HepG2 (cell line): ENCODE results near the gene TPPP2. TPM values are rescaled to one million over a fixed set of nuclear protein-coding genes. Genes with fewer than 3 reads are reported as not detected.

ENCODE experiments used
- ATAC-seq: fragments of 200-7000 bp; cut with Tn5 transposase; 3 replicates; pipeline ENCODE4 v1.9.1; 2020; ENCODE audit warnings: mild to moderate bottlenecking, moderate library complexity
- BruUV-seq: library from RNA; stranded (reverse); fragments of 400-500 nt; replicated peaks from 2 replicates; lab custom pipeline; 2021; lab: Mats Ljungman, UMichigan
- CTCF ChIA-PET: fragments of 300-600 bp; formaldehyde crosslinking; extraction: SDS; loops from one replicate; lab custom pipeline; 2021; ENCODE audit warnings: low total read pairs, inconsistent platforms, low intra/inter-chr PET ratio; lab: Yijun Ruan, JAX
- POLR2A ChIA-PET: fragments of 350-600 bp; sonication (Branson Sonifier 250); formaldehyde crosslinking; loops from one replicate; lab custom pipeline; 2020; ENCODE audit warnings: antibody characterized with exemption, inconsistent platforms; lab: Yijun Ruan, JAX
- DNase-seq: peaks from one replicate; pipeline ENCODE4 v3.0.0-alpha.2; 2015; ENCODE audit warnings: low spot score
- FAIRE-seq: peaks from 3 replicates; lab custom pipeline; 2011; peaks lifted over from hg19 to GRCh38; lab: Jason Lieb, UNC
- H2AFZ ChIP-seq: one replicate; pipeline ENCODE4 v1.6.1; 2011; ENCODE audit warnings: low read length, inconsistent platforms
- H3K27ac ChIP-seq: fragments of 300-600 bp; 3 replicates; pipeline ENCODE4 v1.8.0; 2011; ENCODE audit warnings: mixed run types, mild to moderate bottlenecking, mixed read lengths, low read length, inconsistent platforms; ENCODE audit not compliant: insufficient read depth; ENCODE audit errors: extremely low read length
- H3K27me3 ChIP-seq, 2 experiments: fragments of 200-600 bp in 1 of 2; 2 replicates in 1 of 2; 3 replicates in 1 of 2; pipeline versions ENCODE4 v1.6.0 to v1.8.0; 2011; ENCODE audit warnings: low read length in 2 of 2, mild to moderate bottlenecking in 2 of 2, moderate library complexity in 2 of 2, inconsistent platforms in 1 of 2; ENCODE audit not compliant: insufficient read depth in 2 of 2, control insufficient read depth in 1 of 2
- H3K36me3 ChIP-seq, 2 experiments: fragments of 200-600 bp in 1 of 2; replicated peaks in 1 of 2; 2 replicates in 1 of 2; 3 replicates in 1 of 2; pipeline versions ENCODE4 v1.5.1 to v1.8.0; 2011; ENCODE audit warnings: low read length in 2 of 2, inconsistent platforms in 1 of 2; ENCODE audit not compliant: insufficient read depth in 2 of 2, control insufficient read depth in 1 of 2
- H3K4me1 ChIP-seq: 2 replicates; pipeline ENCODE4 v1.5.1; 2012; ENCODE audit warnings: low read length, inconsistent platforms; ENCODE audit not compliant: insufficient read depth
- H3K4me2 ChIP-seq: 2 replicates; pipeline ENCODE4 v1.6.0; 2011; ENCODE audit warnings: low read depth, low read length, inconsistent platforms
- H3K4me3 ChIP-seq, 3 experiments: fragments of 200-600 bp in 1 of 3; sonication (generic), shearing (Covaris generic) in 1 of 3; replicated peaks in 1 of 3; 2 replicates each; pipeline ENCODE4 v1.5.1; 2011 to 2016; ENCODE audit warnings: low read length in 3 of 3, inconsistent platforms in 2 of 3, low read depth in 2 of 3, mild to moderate bottlenecking in 2 of 3, control low read depth in 1 of 3, mixed read lengths in 1 of 3; ENCODE audit not compliant: insufficient read depth in 1 of 3
- H3K79me2 ChIP-seq: one replicate; pipeline ENCODE4 v1.6.1; 2011; ENCODE audit warnings: low read length, inconsistent platforms; ENCODE audit not compliant: insufficient read depth
- H3K9ac ChIP-seq: 2 replicates; pipeline ENCODE4 v1.6.0; 2011; ENCODE audit warnings: mild to moderate bottlenecking, low read depth, low read length, inconsistent platforms; ENCODE audit not compliant: insufficient read depth
- H3K9me3 ChIP-seq: 2 replicates; pipeline ENCODE4 v1.5.1; 2012; ENCODE audit warnings: mild to moderate bottlenecking, low read length
- H4K20me1 ChIP-seq: 2 replicates; pipeline ENCODE4 v1.6.0; 2011; ENCODE audit warnings: inconsistent platforms, mild to moderate bottlenecking, low read length, moderate library complexity; ENCODE audit not compliant: insufficient read depth
- ATF7 ChIP-seq, 2 experiments: fragments of 450-650 bp in 1 of 2; sonication (generic) in 1 of 2; formaldehyde crosslinking in 1 of 2; IDR thresholded peaks; 2 replicates each; pipeline versions ENCODE4 v1.4.0 to v1.6.1; 2016 to 2020; ENCODE audit warnings: antibody characterized with exemption in 1 of 2, mild to moderate bottlenecking in 1 of 2, missing genetic modification reagents in 1 of 2
- CSRNP2 ChIP-seq: sonication (generic); formaldehyde crosslinking; conservative IDR thresholded peaks from 2 replicates; pipeline ENCODE4 v1.8.0; 2022; ENCODE audit warnings: low read depth, missing genetic modification reagents
- EED ChIP-seq: sonication (generic); formaldehyde crosslinking; IDR thresholded peaks from 2 replicates; pipeline ENCODE4 v1.5.0; 2020; ENCODE audit warnings: mild to moderate bottlenecking, missing genetic modification reagents
- PHB2 ChIP-seq: fragments of 450-650 bp; IDR thresholded peaks from 2 replicates; pipeline ENCODE4 v1.6.1; 2018; ENCODE audit not compliant: partially characterized antibody
- RORA ChIP-seq: sonication (generic); formaldehyde crosslinking; IDR thresholded peaks from 2 replicates; pipeline ENCODE4 v1.5.0; 2020; ENCODE audit warnings: mild to moderate bottlenecking, missing genetic modification reagents, moderate library complexity
- RXRB ChIP-seq: IDR thresholded peaks from 2 replicates; pipeline ENCODE4 v1.6.1; 2016; ENCODE audit warnings: borderline replicate concordance, missing genetic modification reagents, missing compliant biosample characterization
- TEF ChIP-seq: sonication (generic); formaldehyde crosslinking; IDR thresholded peaks from 2 replicates; pipeline ENCODE4 v1.5.0; 2020; ENCODE audit warnings: missing genetic modification reagents
- UBTF ChIP-seq: sonication (generic); formaldehyde crosslinking; IDR thresholded peaks from 2 replicates; pipeline ENCODE4 v1.4.0; 2020; ENCODE audit warnings: mild to moderate bottlenecking, missing genetic modification reagents
- ZBTB14 ChIP-seq: sonication (generic); formaldehyde crosslinking; IDR thresholded peaks from 2 replicates; pipeline ENCODE4 v1.4.0; 2020; ENCODE audit warnings: missing genetic modification reagents
- ZFY ChIP-seq: sonication (generic); formaldehyde crosslinking; IDR thresholded peaks from 2 replicates; pipeline ENCODE4 v1.4.0; 2020; ENCODE audit warnings: missing genetic modification reagents
- ZNF18 ChIP-seq: sonication (generic); formaldehyde crosslinking; IDR thresholded peaks from 2 replicates; pipeline ENCODE4 v1.8.0; 2022; ENCODE audit warnings: mild to moderate bottlenecking, missing genetic modification reagents; ENCODE audit not compliant: insufficient replicate concordance
- ZNF292 ChIP-seq: sonication (generic); formaldehyde crosslinking; IDR thresholded peaks from 2 replicates; pipeline ENCODE4 v1.8.1; 2022; ENCODE audit warnings: mild to moderate bottlenecking, low read depth, missing genetic modification reagents, borderline replicate concordance
- ZNF350 ChIP-seq: sonication (generic); formaldehyde crosslinking; IDR thresholded peaks from 2 replicates; pipeline ENCODE4 v1.4.0; 2020; ENCODE audit warnings: mild to moderate bottlenecking, low read depth, missing genetic modification reagents, borderline replicate concordance
- ZNF556 ChIP-seq: sonication (generic); formaldehyde crosslinking; IDR thresholded peaks from 2 replicates; pipeline ENCODE4 v1.4.0; 2020; ENCODE audit warnings: mild to moderate bottlenecking, missing genetic modification reagents, borderline replicate concordance
- ZNF652 ChIP-seq: IDR thresholded peaks from 2 replicates; pipeline ENCODE4 v1.6.1; 2016; ENCODE audit warnings: low read depth, borderline replicate concordance
- ZNF703 ChIP-seq: sonication (generic); formaldehyde crosslinking; IDR thresholded peaks from 2 replicates; pipeline ENCODE4 v1.5.1; 2020; ENCODE audit warnings: missing genetic modification reagents, mild to moderate bottlenecking, moderate library complexity, borderline replicate concordance
- WGBS: methylation state at CpG from one replicate; pipeline ENCODE4 v1.1.6; 2017; ENCODE audit warnings: low lambda C conversion rate; 5-methylcytosine and 5-hydroxymethylcytosine counted together
- in situ Hi-C: cut with HindIII; loops from 2 replicates; pipeline ENCODE4 v1.10.0; 2017; ENCODE audit warnings: low pct_unique_long_range_greater_than_20kb; ENCODE audit not compliant: extremely low pct_ligation_motif_present
- intact Hi-C: fragments of 100-400 bp; cut with micrococcal nuclease; formaldehyde crosslinking; loops from one replicate; pipeline ENCODE4 v1.10.0; 2022; ENCODE audit not compliant: unreplicated experiment
- polyA plus RNA-seq, 8 experiments: library from polyadenylated mRNA; depleted of rRNA in 3 of 8; stranded (reverse) in 7 of 8; unstranded in 1 of 8; fragments of >200 nt; fragmentation: Illumina TruSeq in 4 of 8; extraction: Trizol in 4 of 8; gene quantifications; 2 replicates each; pipeline versions ENCODE4 v1.2.1 to v1.2.3, GENCODE V29; 2011 to 2016; ENCODE audit warnings: low read depth in 4 of 8, missing spikeins in 1 of 8, mixed read lengths in 1 of 8; ENCODE audit not compliant: insufficient read depth in 1 of 8
- total RNA-seq, 5 experiments: library from RNA; depleted of rRNA; stranded (reverse); fragments of >200 nt; fragmentation: Illumina TruSeq; extraction: Trizol; gene quantifications; 2 replicates each; pipeline ENCODE4 v1.2.3, GENCODE V29; 2016; ENCODE audit warnings: low read depth in 1 of 5

Gene TPPP2
- total and polyA plus RNA-seq, 2 of the 13 experiments (the other 11 are each of a cell fraction or from before 2014, with no cell fraction given) = 0.58 to 4.2 TPM

GRCh38 chr14:21042918-21043317, 12.9 kb downstream of the TPPP2 start:
- POLR2A ChIA-PET = interaction anchor here (2.0 to 2.3 kb wide), 4 partner anchors 11 to 28 kb away, joined by 7 to 18 read pairs (median 10); partner anchors contain the start of genes ARHGEF40 and NDRG2
- intact Hi-C loops = no loop called here
- no peaks in the 10 kb centered on the region for H3K79me2 ChIP-seq
- H3K36me3 ChIP-seq = no peaks in the 10 kb centered on the region
- DNase-seq (no peak), ATAC-seq (no peak), FAIRE-seq (no peak)
- no peak overlapping the region for H3K4me2 ChIP-seq
- H4K20me1 ChIP-seq = no peaks in the 10 kb centered on the region
- H3K27me3 ChIP-seq = no peaks in the 10 kb centered on the region
- H3K4me3 ChIP-seq = no peak overlapping the region
- H3K27ac ChIP-seq = no peak overlapping the region
- in situ Hi-C loops = loop anchor here (5.0 kb wide), 1 partner anchor 186 kb away; no protein-coding TSS in a partner anchor
- no peaks in the 10 kb centered on the region for H3K9me3 ChIP-seq
- no peak overlapping the region for H3K9ac ChIP-seq
- 94% methylated on average over 8 of the region's 8 CpGs for WGBS
- H3K4me1 ChIP-seq = peaks cover 75% of the 10 kb centered on the region
- BruUV-seq = no TSS peak
- CTCF ChIA-PET = interaction anchor here (2.2 kb wide), 1 partner anchor 28 kb away, joined by 8 read pairs; no protein-coding TSS in a partner anchor
- no peak overlapping the region for H2AFZ ChIP-seq
- TF ChIP-seq UBTF (CRISPR knock-in tag) (0 out of 2 replicates have a peak, but pooled peaks have one; percentile 12), ZNF18 (no peak), ZNF556 (CRISPR knock-in tag) (no peak), PHB2 (no peak), ZNF292 (CRISPR knock-in tag) (no peak), ZNF350 (CRISPR knock-in tag) (0 out of 2 replicates have a peak, but pooled peaks have one; percentile 11), ZNF703 (CRISPR knock-in tag) (no peak), ZNF652 (CRISPR knock-in tag) (no peak), ZBTB14 (CRISPR knock-in tag) (no peak), RXRB (CRISPR knock-in tag) (no peak), CSRNP2 (no peak), RORA (CRISPR knock-in tag) (no peak), TEF (CRISPR knock-in tag) (no peak), ZFY (no peak), EED (CRISPR knock-in tag) (no peak), ATF7 (IDR thresholded peaks at IDR 0.05) (0 out of 2 replicates have a peak, but pooled peaks have one; percentile 39), ATF7 (CRISPR knock-in tag; IDR thresholded peaks at IDR 0.05) (no peak)
